Spleen (tissue), 13 donors: Measurements from ENCODE around the gene NOM1. TPM values are rescaled to one million over a fixed set of nuclear protein-coding genes. Genes with fewer than 3 reads are reported as not detected.
A peak's percentile ranks its signal among the peaks of the same experiment; 100 is the strongest.
"Not testable (repeated sequence)": the region's sequence is repeated elsewhere in the genome, so short reads cannot be mapped to it uniquely, and the experiment has no call there.

ENCODE experiments used
- DNase-seq: peaks from one replicate; pipeline ENCODE4 v3.0.0-alpha.2; 2020
- H3K27ac ChIP-seq, 8 donors: fragments of 200-600 bp; sonication (generic) in 7 of 8; 1 replicate in 4 of 8; 2 replicates in 4 of 8; pipeline versions ENCODE4 v1.5.0 to v1.8.0; 2016 to 2021; ENCODE audit warnings: inconsistent platforms in 4 of 8, mild to moderate bottlenecking in 4 of 8, moderate library complexity in 1 of 8
- H3K27me3 ChIP-seq, 7 donors: fragments of 200-600 bp; sonication (generic) in 6 of 7; replicated peaks in 1 of 7; 1 replicate in 4 of 7; 2 replicates in 3 of 7; pipeline versions ENCODE4 v1.5.0 to v1.8.0; 2016 to 2021; ENCODE audit warnings: inconsistent platforms in 3 of 7, mild to moderate bottlenecking in 1 of 7
- H3K36me3 ChIP-seq, 6 donors: fragments of 200-600 bp; sonication (generic) in 5 of 6; 1 replicate in 4 of 6; 2 replicates in 2 of 6; pipeline versions ENCODE4 v1.5.0 to v1.8.0; 2016 to 2021; ENCODE audit warnings: inconsistent platforms in 2 of 6
- H3K4me1 ChIP-seq, 6 donors: fragments of 200-600 bp; sonication (generic) in 5 of 6; 1 replicate in 3 of 6; 2 replicates in 3 of 6; pipeline versions ENCODE4 v1.5.0 to v1.8.0; 2016 to 2021; ENCODE audit warnings: inconsistent platforms in 3 of 6
- H3K4me3 ChIP-seq, 8 donors: fragments of 200-600 bp; sonication (generic) in 7 of 8; 1 replicate in 4 of 8; 2 replicates in 4 of 8; pipeline versions ENCODE4 v1.5.0 to v1.8.0; 2016 to 2021; ENCODE audit warnings: inconsistent platforms in 4 of 8, mild to moderate bottlenecking in 4 of 8, moderate library complexity in 2 of 8
- H3K9me3 ChIP-seq, 8 donors: fragments of 200-600 bp; sonication (generic) in 7 of 8; 1 replicate in 4 of 8; 2 replicates in 4 of 8; pipeline versions ENCODE4 v1.5.0 to v1.8.0; 2016 to 2021; ENCODE audit warnings: inconsistent platforms in 4 of 8
- CTCF ChIP-seq, 11 experiments: fragments of 200-600 bp in 7 of 11; fragments of 450-650 bp in 4 of 11; sonication (generic) in 4 of 11; IDR thresholded peaks in 8 of 11; conservative IDR thresholded peaks in 3 of 11; 1 replicate in 7 of 11; 2 replicates in 4 of 11; pipeline versions ENCODE4 v1.4.0 to v1.8.0; 2016 to 2021; ENCODE audit warnings: antibody characterized with exemption in 11 of 11, inconsistent platforms in 4 of 11, mild to moderate bottlenecking in 1 of 11
- POLR2A ChIP-seq, 3 donors: fragments of 450-650 bp; IDR thresholded peaks; one replicate each; pipeline ENCODE4 v1.5.1; 2017; ENCODE audit warnings: antibody characterized with exemption in 3 of 3, mild to moderate bottlenecking in 1 of 3
- POLR2AphosphoS5 ChIP-seq, 3 donors: sonication (generic); formaldehyde crosslinking; IDR thresholded peaks; one replicate each; pipeline ENCODE4 v1.5.1; 2017; ENCODE audit warnings: antibody characterized with exemption in 3 of 3
- WGBS, 5 donors: extraction: QIAGEN DNeasy Blood & Tissue Kit in 3 of 5; methylation state at CpG; one replicate each; pipeline versions ENCODE4 v1.1.5 to v1.1.7; 2013 to 2018; 5-methylcytosine and 5-hydroxymethylcytosine counted together
- intact Hi-C: fragments of 100-400 bp; cut with DNase I; formaldehyde crosslinking; loops from one replicate; pipeline ENCODE4 v1.15.0; 2023; ENCODE audit warnings: low total_unique reads
- long read RNA-seq, 2 donors: transcript quantifications; one replicate each; lab custom pipeline, GENCODE V29; 2026
- polyA plus RNA-seq, 3 donors: library from polyadenylated mRNA; stranded (reverse); fragments of 200-250 nt; gene quantifications; one replicate each; pipeline ENCODE4 v1.2.1, GENCODE V29; 2013
- total RNA-seq, 7 donors: library from RNA; depleted of rRNA in 3 of 7; stranded (reverse); fragments of >200 nt in 3 of 7; fragmentation: NEBNext Ultra II Directional in 4 of 7; extraction: Animal tissue kit (Norgen Biotek cat#: 25700) in 4 of 7; gene quantifications; one replicate each; pipeline versions ENCODE4 v1.1.0 to v1.2.1, GENCODE V29; 2016 to 2021
- donor health status: healthy with polysubstance abuse.
- donor health status: DM: no; HTN: no; CAD: no; lungs with moderate emphysema.
- donor health status: DM: no; HTN: no; CAD: no.
- donor health status: Bipolar disorder and iron deficiency.
- donor health status: healthy.
- donor health status: DM: no; HTN: no; CAD: no.
- donor health status: DM: yes; HTN: yes; CAD: no.

The NOM1 gene
- total RNA-seq (10 to 100 TPM; 19.9 to 31.1 (median 25.0) TPM), polyA plus RNA-seq (10 to 100 TPM in 1 of 3 donors, 1 to 10 TPM in 2; 4.5 to 11.0 (median 5.7) TPM)
- long read RNA-seq, donor 1: 0 reads
- long read RNA-seq, donor 2, partial matches to known transcripts: 6 of 6 reads
- long read RNA-seq, donor 2, other reads (novel, unspliced or antisense): 0 of 6 reads

- H3K9me3 ChIP-seq: no peaks in the 10 kb centered on the region
- H3K36me3 ChIP-seq: peaks cover 0 to 30% (median 26%) of the 10 kb centered on the region in 6 donors
- 0 to 2% (median 0%) methylated on average over 65 to 115 of the region's 115 CpGs for WGBS, 5 donors
- TF ChIP-seq CTCF (IDR thresholded peaks at IDR 0.05 in 8 of 11, conservative IDR thresholded peaks at IDR 0.05 in 3 of 11) (peak in 10 of 11 experiments; percentile 20 to 96 (median 84)), POLR2AphosphoS5 (IDR thresholded peaks at IDR 0.05) (peak; percentile 89 to 94 (median 93)), POLR2A (IDR thresholded peaks at IDR 0.05) (peak in 2 of 3 donors; percentile 44 to 53)
- H3K27me3 ChIP-seq: peaks cover 0 to 14% (median 0%) of the 10 kb centered on the region in 7 donors
- H3K27ac ChIP-seq: peak within 1 kb of the TSS in 7 of 8 donors; percentile 54 to 83 (median 73)
- peak; percentile 98 for DNase-seq
- H3K4me1 ChIP-seq: peaks cover 20 to 54% (median 34%) of the 10 kb centered on the region in 6 donors
- peak within 1 kb of the TSS; percentile 98 to 100 (median 100) for H3K4me3 ChIP-seq
- intact Hi-C loops: no loop called here
Measured at GRCh38 chr7:156949541-156950380, at the start of gene NOM1. TSS of gene NOM1 (plus strand) at chr7:156949712. CDS start at chr7:156949738, 26 bp downstream.

- H3K4me3 ChIP-seq, intact Hi-C loops, H3K36me3 ChIP-seq, H3K9me3 ChIP-seq, H3K27ac ChIP-seq, DNase-seq, H3K27me3 ChIP-seq: not testable (repeated sequence)
- WGBS, 5 donors: 72 to 94% (median 90%) methylated on average over 9 of the region's 9 CpGs
- H3K4me1 ChIP-seq: peaks cover 0 to 22% (median 8%) of the 10 kb centered on the region in 6 donors
Measured at GRCh38 chr7:156900093-156900492, 49.4 kb upstream of the NOM1 start.

GRCh38 chr7:156903232-156903909, 46.1 kb upstream of the NOM1 start:
- intact Hi-C loops: no loop called here
- H3K36me3 ChIP-seq: no peaks in the 10 kb centered on the region
- WGBS, 5 donors: 48 to 59% (median 55%) methylated on average over 10 of the region's 10 CpGs
- H3K9me3 ChIP-seq: no peaks in the 10 kb centered on the region
- peaks cover 0 to 11% (median 0%) of the 10 kb centered on the region in 7 donors for H3K27me3 ChIP-seq
- no peaks in the 10 kb centered on the region for H3K4me1 ChIP-seq
- TF ChIP-seq CTCF (IDR thresholded peaks at IDR 0.05 in 8 of 11, conservative IDR thresholded peaks at IDR 0.05 in 3 of 11): no peak
- TF ChIP-seq POLR2AphosphoS5 (IDR thresholded peaks at IDR 0.05): peak in 1 of 3 donors; percentile 63
- H3K27ac ChIP-seq: no peak overlapping the region
- H3K4me3 ChIP-seq: no peak overlapping the region
- peak; percentile 33 for DNase-seq

- H3K36me3 ChIP-seq: no peaks in the 10 kb centered on the region
- WGBS, 5 donors: 84 to 92% (median 85%) methylated on average over 4 of the region's 4 CpGs
- no peak for TF ChIP-seq POLR2A (IDR thresholded peaks at IDR 0.05)
- TF ChIP-seq POLR2AphosphoS5 (IDR thresholded peaks at IDR 0.05): no peak
- TF ChIP-seq CTCF (IDR thresholded peaks at IDR 0.05 in 8 of 11, conservative IDR thresholded peaks at IDR 0.05 in 3 of 11): no peak
- H3K4me1 ChIP-seq: peaks cover 0 to 7% (median 4%) of the 10 kb centered on the region in 6 donors
- H3K27ac ChIP-seq: no peak overlapping the region
- peaks cover 0 to 19% (median 0%) of the 10 kb centered on the region in 7 donors for H3K27me3 ChIP-seq
- H3K4me3 ChIP-seq: no peak overlapping the region
- intact Hi-C loops: no loop called here
- no peak for DNase-seq
- H3K9me3 ChIP-seq: peaks cover 0 to 4% (median 0%) of the 10 kb centered on the region in 8 donors
Measured at GRCh38 chr7:156906200-156906649, 43.3 kb upstream of the NOM1 start.
